Omental fat pad (tissue), 4 donors: ENCODE measurements around the gene SOX18. TPM values are rescaled to one million over a fixed set of nuclear protein-coding genes. Genes with fewer than 3 reads are reported as not detected.

Experiments used
- ATAC-seq: fragments of 150-250 bp; one replicate; pipeline ENCODE4 v1.9.1; 2016; ENCODE audit warnings: mild to moderate bottlenecking, moderate library complexity; ENCODE audit not compliant: low FRiP score
- DNase-seq: peaks from one replicate; pipeline ENCODE4 v3.0.0-alpha.2; 2019; ENCODE audit warnings: low spot score
- total RNA-seq, 4 donors: library from RNA; depleted of rRNA; stranded (reverse); fragments of >200 nt; gene quantifications; one replicate each; pipeline ENCODE4 v1.1.0, GENCODE V29; 2016
- TF ChIP-seq, protein P1 (sequence below), 3 donors: fragments of 450-650 bp; IDR thresholded peaks; one replicate each; pipeline ENCODE4 v1.5.1; 2016 to 2017; ENCODE audit warnings: antibody characterized with exemption in 3 of 3, mild to moderate bottlenecking in 3 of 3, moderate library complexity in 2 of 3

Gene SOX18
- total RNA-seq, 4 donors from 2014 or later = 2.9 to 16.7 (median 7.7) TPM

DNA sequence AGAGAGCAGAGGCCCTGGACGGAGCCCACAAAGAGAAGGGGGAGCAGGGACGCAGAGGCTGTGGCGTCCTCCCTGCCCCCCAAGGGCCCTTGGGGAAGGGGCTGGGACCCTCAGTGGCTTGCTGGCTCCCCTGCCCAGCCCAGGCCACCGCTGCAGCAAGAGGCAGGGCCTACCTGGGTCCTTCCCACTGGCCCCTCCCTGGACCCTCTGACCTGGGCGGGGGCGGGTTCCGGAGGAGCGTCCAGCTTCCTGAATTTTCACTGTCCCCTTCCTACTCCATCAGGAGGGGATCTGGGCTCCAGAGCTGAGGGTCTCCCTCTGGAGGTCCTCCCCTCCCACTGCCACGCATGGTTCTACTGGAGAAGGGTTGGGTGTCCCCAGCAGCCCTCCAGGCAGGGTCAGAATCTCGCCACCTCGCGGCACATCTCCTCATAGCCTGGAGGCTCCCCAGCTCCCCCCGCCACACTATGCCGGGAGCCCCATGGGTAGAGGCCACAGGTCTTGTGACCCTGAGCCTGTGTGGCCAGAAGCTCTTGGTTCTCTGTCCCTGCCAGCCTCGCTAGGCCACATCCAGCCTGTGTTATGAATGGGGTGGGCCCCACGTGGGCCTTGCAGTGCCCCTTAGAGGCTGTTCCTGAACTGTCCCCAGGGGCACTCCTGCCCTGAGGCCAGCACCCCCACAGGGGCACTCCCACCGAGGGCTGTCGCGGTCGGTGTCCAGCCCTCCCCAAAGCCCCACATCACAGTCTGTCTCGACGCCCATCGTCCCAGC lies 1.0 kb upstream of the SOX18 start:
- TF ChIP-seq, protein P1, sequence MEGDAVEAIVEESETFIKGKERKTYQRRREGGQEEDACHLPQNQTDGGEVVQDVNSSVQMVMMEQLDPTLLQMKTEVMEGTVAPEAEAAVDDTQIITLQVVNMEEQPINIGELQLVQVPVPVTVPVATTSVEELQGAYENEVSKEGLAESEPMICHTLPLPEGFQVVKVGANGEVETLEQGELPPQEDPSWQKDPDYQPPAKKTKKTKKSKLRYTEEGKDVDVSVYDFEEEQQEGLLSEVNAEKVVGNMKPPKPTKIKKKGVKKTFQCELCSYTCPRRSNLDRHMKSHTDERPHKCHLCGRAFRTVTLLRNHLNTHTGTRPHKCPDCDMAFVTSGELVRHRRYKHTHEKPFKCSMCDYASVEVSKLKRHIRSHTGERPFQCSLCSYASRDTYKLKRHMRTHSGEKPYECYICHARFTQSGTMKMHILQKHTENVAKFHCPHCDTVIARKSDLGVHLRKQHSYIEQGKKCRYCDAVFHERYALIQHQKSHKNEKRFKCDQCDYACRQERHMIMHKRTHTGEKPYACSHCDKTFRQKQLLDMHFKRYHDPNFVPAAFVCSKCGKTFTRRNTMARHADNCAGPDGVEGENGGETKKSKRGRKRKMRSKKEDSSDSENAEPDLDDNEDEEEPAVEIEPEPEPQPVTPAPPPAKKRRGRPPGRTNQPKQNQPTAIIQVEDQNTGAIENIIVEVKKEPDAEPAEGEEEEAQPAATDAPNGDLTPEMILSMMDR (IDR thresholded peaks at IDR 0.05) = no peak
- ATAC-seq (no peak), DNase-seq (no peak)

DNA sequence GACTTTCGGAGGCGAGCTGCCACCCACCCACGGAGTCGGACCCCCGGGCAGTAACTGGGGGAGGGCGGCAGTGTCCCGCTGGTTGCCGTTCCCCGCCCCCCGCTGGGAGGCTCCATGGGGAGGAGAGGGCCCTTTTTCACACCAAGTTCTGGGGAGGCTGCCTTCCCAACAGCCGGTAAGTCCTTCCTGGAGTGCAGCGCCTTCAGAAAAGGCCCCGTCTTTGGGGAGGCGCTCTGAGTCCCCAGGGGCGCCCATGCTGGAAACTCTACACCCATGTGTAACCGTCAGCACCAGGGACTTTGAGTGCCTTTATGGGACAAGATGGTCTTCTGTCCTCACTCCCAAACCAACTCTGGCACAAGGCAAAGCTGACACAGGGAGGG lies 430 bp upstream of the SOX18 start:
- ATAC-seq = no peak
- DNase-seq = no peak
- TF ChIP-seq, protein P1 (IDR thresholded peaks at IDR 0.05) = no peak

DNA sequence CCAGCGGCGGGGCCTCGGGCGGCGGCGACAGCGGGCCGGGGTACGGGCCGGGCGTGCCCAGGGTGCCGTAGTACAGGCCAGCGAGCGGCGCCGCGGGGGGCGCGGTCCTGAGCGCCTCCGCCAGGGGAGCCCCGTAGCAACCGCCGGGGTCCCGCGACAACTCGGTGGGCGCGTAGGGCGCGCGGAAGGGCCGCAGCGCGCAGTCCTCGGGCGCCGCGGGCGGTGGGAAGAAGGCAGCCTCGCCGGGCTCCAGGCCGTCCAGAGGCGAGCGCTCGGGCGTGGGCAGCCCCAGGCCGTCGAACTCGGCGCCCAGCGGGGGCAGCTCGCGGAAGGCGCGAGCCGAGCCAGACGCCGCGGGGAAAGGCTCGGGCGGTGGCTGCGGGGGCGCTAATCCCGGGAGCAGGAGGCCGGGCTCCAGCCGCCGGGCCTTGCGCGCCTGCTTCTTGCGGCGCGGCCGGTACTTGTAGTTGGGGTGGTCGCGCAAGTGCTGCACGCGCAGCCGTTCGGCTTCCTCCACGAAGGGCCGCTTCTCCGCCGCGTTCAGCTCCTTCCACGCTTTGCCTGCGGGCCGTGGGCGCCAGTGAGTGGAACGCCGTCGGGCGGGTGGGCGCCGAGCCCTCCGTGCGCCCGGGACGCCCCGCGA lies 916 bp downstream of the SOX18 start:
- no peak for DNase-seq
- TF ChIP-seq, protein P1 (IDR thresholded peaks at IDR 0.05) = no peak
- ATAC-seq = no peak

DNA sequence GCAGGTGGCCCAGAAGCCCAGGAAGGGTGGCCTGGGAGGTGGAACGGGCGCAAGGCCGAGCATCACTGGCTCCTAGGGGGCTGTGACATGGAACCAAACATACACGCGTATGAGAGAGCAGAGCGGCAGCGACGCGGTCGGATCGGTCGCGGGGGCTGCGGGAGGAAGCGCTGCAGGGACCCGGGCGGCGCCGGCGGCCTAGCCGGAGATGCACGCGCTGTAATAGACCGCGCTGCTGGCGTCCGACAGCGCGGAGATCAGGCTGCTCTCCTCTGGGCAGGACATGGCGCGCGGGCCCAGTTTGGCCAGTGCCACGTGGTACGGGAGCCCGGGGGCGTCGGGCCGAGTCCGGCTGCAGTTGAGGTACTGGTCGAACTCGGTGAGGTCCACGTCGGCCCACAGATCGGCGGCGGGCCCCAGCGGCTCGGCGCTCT lies 1.5 kb downstream of the SOX18 start:
- ATAC-seq = no peak
- DNase-seq = no peak
- TF ChIP-seq, protein P1 (IDR thresholded peaks at IDR 0.05) = no peak

DNA sequence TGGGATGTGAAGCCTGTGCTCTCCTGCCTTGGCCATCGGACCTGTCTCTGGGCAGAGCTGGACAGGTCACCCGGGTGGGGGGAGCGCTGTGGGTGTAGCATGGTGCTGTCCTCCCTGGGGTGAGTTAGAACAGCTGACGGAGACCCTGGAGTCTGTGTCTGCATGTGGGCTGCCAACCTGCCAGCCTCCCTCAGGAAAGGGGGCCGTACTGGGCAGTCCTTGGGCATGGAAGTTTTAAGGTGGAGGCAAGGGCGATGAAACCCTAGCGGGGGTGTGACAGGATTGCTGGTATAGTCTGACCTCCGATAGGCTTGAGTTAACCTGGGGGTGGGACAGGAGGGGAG lies 2.4 kb downstream of the SOX18 start:
- DNase-seq (no peak), ATAC-seq (no peak)
- TF ChIP-seq, protein P1 (IDR thresholded peaks at IDR 0.05) = no peak

DNA sequence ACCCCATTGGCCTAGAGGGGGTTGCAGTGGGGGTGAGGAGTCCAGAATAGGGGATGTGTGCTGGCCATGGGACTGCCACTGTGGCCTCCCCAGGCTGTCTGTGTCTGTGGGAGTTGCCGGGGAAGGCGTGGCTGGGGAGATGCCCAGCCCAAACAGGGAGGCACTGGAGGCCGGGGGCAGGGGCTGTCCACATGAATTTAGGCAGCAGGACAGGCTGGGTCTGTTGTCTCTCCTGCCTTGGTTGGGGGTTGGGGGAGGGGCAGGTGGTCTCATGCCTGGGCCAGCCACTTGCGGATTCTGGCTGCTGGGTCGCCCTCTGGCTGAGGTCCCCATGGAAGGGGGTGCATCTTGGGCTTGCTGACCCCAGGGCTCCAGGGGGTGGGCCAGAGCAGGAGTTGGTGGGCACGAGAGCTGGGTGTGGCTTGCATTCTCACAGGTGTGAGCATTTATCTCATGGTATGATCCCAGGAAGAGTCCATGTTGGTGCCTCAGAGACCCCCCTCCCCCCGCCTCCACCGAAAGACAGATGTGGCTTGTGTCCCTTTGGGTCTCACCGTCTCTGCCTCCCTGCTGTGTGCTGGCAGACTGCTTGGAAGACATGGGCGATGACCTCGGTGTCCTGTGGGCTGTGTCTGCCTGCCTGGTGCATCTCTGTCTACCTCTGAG lies 4.0 kb downstream of the SOX18 start:
- ATAC-seq = no peak
- DNase-seq = no peak
- TF ChIP-seq, protein P1 (IDR thresholded peaks at IDR 0.05) = no peak
